HEK293T (cell line): ENCODE results near the gene TIMM44.

ENCODE experiments used
- BHLHE40 ChIP-seq: fragments of 450-650 bp; IDR thresholded peaks from 2 replicates; pipeline ENCODE4 v1.6.1; 2016; ENCODE audit warnings: mild to moderate bottlenecking, moderate library complexity, borderline replicate concordance
- ELF4 ChIP-seq: fragments of 450-650 bp; IDR thresholded peaks from 2 replicates; pipeline ENCODE4 v1.6.1; 2017; ENCODE audit warnings: antibody characterized with exemption
- HDGF ChIP-seq: fragments of 450-650 bp; IDR thresholded peaks from 2 replicates; pipeline ENCODE4 v1.6.1; 2017; ENCODE audit warnings: antibody characterized with exemption, borderline replicate concordance
- LEF1 ChIP-seq: fragments of 450-650 bp; IDR thresholded peaks from 2 replicates; pipeline ENCODE4 v1.6.1; 2017; ENCODE audit warnings: mild to moderate bottlenecking, borderline replicate concordance
- SUZ12 ChIP-seq: fragments of 450-650 bp; IDR thresholded peaks from 2 replicates; pipeline ENCODE4 v1.6.1; 2016; ENCODE audit warnings: mild to moderate bottlenecking

- TF ChIP-seq HDGF = no peak
- TF ChIP-seq ELF4 = no peak
- no peak for TF ChIP-seq LEF1
- no peak for TF ChIP-seq SUZ12
- TF ChIP-seq BHLHE40 = no peak
These were observed 43.0 kb downstream of the TIMM44 start for GRCh38 chr19:7900401-7900870.
